HEK293T (cell line): ENCODE data around the gene KCTD8.

ENCODE experiments used
- CTCF ChIA-PET: fragments of 350-600 bp; formaldehyde crosslinking; extraction: SDS; loops from one replicate; lab custom pipeline; 2021; ENCODE audit warnings: antibody characterized with exemption, inconsistent platforms; lab: Yijun Ruan, JAX
- POLR2A ChIA-PET: fragments of 350-600 bp; formaldehyde crosslinking; extraction: SDS; loops from one replicate; lab custom pipeline; 2020; ENCODE audit warnings: antibody characterized with exemption, inconsistent platforms; lab: Yijun Ruan, JAX
- DNase-seq: peaks from one replicate; pipeline ENCODE4 v3.0.0; 2012; ENCODE audit warnings: mixed read lengths; ENCODE audit errors: extremely low spot score
- ARNT ChIP-seq: fragments of 450-650 bp; IDR thresholded peaks from 2 replicates; pipeline ENCODE4 v1.6.1; 2017; ENCODE audit warnings: mild to moderate bottlenecking
- BHLHE40 ChIP-seq: fragments of 450-650 bp; IDR thresholded peaks from 2 replicates; pipeline ENCODE4 v1.6.1; 2016; ENCODE audit warnings: mild to moderate bottlenecking, moderate library complexity, borderline replicate concordance
- CTBP1 ChIP-seq: fragments of 450-650 bp; IDR thresholded peaks from 2 replicates; pipeline ENCODE4 v1.6.1; 2016; ENCODE audit warnings: borderline replicate concordance
- ELF4 ChIP-seq: fragments of 450-650 bp; IDR thresholded peaks from 2 replicates; pipeline ENCODE4 v1.6.1; 2017; ENCODE audit warnings: antibody characterized with exemption
- FOXA1 ChIP-seq: fragments of 450-650 bp; IDR thresholded peaks from 2 replicates; pipeline ENCODE4 v1.6.1; 2016; ENCODE audit warnings: mild to moderate bottlenecking
- FOXK2 ChIP-seq: fragments of 450-650 bp; IDR thresholded peaks from 2 replicates; pipeline ENCODE4 v1.6.1; 2016; ENCODE audit warnings: mild to moderate bottlenecking
- FOXM1 ChIP-seq: fragments of 450-650 bp; IDR thresholded peaks from 2 replicates; pipeline ENCODE4 v1.6.1; 2017; ENCODE audit warnings: mild to moderate bottlenecking, borderline replicate concordance
- HDGF ChIP-seq: fragments of 450-650 bp; IDR thresholded peaks from 2 replicates; pipeline ENCODE4 v1.6.1; 2017; ENCODE audit warnings: antibody characterized with exemption, borderline replicate concordance
- L3MBTL2 ChIP-seq: fragments of 450-650 bp; conservative IDR thresholded peaks from 2 replicates; pipeline ENCODE4 v1.6.1; 2016; ENCODE audit warnings: mild to moderate bottlenecking
- LEF1 ChIP-seq: fragments of 450-650 bp; IDR thresholded peaks from 2 replicates; pipeline ENCODE4 v1.6.1; 2017; ENCODE audit warnings: mild to moderate bottlenecking, borderline replicate concordance
- NFRKB ChIP-seq: fragments of 450-650 bp; IDR thresholded peaks from 2 replicates; pipeline ENCODE4 v1.6.1; 2016; ENCODE audit warnings: mild to moderate bottlenecking, moderate library complexity
- SP1 ChIP-seq: fragments of 450-650 bp; IDR thresholded peaks from 2 replicates; pipeline ENCODE4 v1.6.1; 2017
- SUZ12 ChIP-seq: fragments of 450-650 bp; IDR thresholded peaks from 2 replicates; pipeline ENCODE4 v1.6.1; 2016; ENCODE audit warnings: mild to moderate bottlenecking
- TARDBP ChIP-seq: fragments of 450-650 bp; IDR thresholded peaks from 2 replicates; pipeline ENCODE4 v1.6.1; 2016
- ZNF384 ChIP-seq: fragments of 450-650 bp; IDR thresholded peaks from 2 replicates; pipeline ENCODE4 v1.6.1; 2016
- TF ChIP-seq, protein P1 (sequence below): fragments of 450-650 bp; IDR thresholded peaks from 2 replicates; pipeline ENCODE4 v1.6.1; 2016

The KCTD8 gene

DNA sequence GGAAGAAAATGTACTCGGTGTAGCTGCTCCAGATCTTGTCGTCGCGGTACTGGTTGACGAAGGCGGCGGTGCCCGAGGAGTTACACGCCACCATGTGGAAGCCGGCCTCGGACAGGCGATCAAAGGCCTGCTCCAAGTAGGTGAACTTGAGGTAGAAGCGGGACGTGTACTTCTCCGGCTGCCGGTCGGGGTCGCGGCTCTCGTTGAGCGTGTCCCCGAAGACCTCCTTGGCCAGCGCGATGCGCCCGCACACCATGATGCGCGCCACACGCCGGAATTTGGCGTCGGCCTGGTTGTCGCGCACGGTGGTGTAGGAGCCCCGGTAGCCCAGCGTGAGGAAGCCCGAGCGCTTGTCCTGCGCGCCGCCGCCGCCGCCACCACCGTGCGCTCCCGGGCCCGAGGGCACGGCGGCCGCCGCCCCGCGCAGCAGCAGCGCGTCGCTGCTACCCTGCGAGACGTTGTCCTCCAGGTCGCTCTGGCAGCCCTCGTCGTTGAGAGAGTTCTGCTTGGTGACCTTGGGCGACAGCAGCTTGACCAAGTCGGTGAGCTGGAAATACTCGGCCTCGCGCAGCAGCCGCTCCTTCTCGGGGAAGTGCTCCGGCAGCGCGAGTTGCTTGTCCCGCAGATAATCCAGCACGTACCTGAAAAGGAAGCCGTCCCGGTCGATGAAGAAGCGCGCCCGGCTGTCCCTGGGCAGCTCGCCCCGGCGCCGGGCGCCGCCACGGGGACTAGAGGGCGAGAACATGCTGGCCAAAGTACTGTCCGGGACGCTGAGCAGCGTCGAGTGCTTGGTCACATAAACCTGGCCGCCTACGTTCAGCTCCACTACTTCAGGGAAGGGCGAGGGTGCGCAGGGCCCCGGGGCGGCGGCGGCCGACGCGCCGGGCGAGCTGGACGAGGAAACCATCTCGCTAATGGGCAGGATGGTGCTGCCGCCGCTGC, 775 bp downstream of the KCTD8 start:
- DNase-seq = peak; percentile 8
- CTCF ChIA-PET = interaction anchor here (0.8 to 1.5 kb wide), 3 partner anchors 9 to 47 kb away, joined by 4 to 9 read pairs (median 5); no protein-coding TSS in a partner anchor
- peak; percentile 40; the same call in 1 of the 2 replicates for TF ChIP-seq L3MBTL2
- no peak for TF ChIP-seq CTBP1
- POLR2A ChIA-PET = interaction anchor here (1.1 to 1.7 kb wide), 4 partner anchors 8 to 230 kb away, joined by 4 to 7 read pairs (median 4); partner anchors contain the start of gene GUF1

DNA sequence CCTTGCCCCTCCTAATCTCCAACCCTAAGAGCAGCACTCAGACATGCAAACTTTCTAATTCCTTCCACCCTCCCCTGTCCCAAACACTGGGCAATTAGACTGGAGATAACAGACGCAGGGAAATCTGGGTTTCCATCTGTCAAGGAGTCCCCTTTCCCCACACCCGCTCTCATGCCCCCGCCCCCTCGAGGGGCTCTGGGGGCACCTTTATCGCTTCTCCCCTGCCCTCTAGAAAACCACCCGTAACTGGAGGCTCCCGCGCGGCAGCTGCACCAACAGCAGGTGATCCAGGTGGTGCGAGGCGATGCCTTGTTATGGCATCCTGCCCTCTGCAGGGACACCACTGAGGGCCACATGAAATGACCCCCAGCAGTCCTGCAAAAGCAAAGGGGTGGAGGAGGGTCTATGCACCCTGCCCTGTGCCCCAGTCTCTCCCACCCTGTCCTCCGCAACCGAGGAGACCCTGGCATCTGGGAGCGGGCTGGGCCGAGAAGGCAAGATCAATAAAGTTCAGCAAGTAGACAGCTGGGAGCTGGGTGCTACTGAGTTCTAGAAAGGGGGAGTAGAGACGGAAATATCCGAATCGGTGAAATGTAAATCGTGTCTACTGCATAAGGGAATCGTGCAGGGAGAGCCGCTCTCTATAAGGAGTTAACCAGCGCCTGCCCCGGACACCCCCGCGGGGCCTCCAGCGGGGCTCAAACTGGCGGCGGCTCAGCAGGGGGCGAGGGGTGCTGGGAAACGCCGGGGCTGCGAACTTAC, 1.6 kb downstream of the KCTD8 start:
- TF ChIP-seq FOXK2 (no peak), FOXM1 (no peak), SUZ12 (no peak), NFRKB (no peak)
- DNase-seq = peak; percentile 2
- ChIA-PET CTCF (interaction anchor here (1.5 kb wide), 1 partner anchor 9 kb away, joined by 4 read pairs; no protein-coding TSS in a partner anchor), POLR2A (no interaction called here)

DNA sequence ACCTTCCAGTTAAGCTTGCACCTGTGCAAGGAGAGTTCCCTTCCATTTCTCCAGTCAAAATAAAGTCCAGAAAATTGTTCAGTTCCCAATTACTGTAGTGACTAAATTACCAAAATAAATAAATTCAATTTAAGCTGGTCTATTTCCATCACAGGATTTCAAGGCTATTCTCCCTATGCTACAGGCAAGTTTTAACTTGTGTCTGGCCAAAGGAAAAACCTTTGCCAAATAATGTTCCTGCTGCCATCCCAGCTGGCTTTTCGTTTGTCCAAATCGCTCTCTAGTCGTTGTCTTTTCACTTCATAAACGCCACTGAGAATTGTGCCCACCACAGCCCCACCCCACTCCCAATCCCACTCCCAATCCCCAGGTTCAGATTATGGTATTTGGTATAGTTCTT, 2.4 kb downstream of the KCTD8 start:
- CTCF ChIA-PET = no interaction called here
- no peak for DNase-seq
- POLR2A ChIA-PET = no interaction called here
- no peak for TF ChIP-seq L3MBTL2
- TF ChIP-seq, protein P1, sequence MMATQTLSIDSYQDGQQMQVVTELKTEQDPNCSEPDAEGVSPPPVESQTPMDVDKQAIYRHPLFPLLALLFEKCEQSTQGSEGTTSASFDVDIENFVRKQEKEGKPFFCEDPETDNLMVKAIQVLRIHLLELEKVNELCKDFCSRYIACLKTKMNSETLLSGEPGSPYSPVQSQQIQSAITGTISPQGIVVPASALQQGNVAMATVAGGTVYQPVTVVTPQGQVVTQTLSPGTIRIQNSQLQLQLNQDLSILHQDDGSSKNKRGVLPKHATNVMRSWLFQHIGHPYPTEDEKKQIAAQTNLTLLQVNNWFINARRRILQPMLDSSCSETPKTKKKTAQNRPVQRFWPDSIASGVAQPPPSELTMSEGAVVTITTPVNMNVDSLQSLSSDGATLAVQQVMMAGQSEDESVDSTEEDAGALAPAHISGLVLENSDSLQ = no peak
- TF ChIP-seq CTBP1 = no peak

DNA sequence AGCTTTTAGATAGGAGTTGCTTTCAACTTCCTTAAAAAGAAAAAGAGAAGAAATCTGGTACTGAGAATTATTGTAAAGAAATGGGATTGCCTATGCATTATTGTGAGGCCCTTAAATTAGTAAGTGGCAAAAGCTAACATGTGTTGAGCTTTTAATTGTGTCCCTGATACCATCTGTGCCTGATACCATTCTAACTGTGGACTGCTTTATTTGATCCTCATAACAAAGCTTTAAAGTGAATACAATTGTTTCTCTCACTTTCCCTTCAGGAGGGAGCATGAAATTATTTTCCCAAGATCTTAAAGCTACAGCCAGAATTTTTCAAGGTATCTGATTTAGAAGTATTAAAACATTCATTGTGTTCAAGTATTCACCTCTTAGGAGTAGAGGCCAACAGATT, 9.9 kb downstream of the KCTD8 start:
- ChIA-PET CTCF (interaction anchor here (1.3 kb wide), 1 partner anchor 9 kb away, joined by 4 read pairs; the partner anchor contains the start of gene KCTD8), POLR2A (interaction anchor here (1.3 kb wide), 1 partner anchor 10 kb away, joined by 4 read pairs; the partner anchor contains the start of gene KCTD8)

DNA sequence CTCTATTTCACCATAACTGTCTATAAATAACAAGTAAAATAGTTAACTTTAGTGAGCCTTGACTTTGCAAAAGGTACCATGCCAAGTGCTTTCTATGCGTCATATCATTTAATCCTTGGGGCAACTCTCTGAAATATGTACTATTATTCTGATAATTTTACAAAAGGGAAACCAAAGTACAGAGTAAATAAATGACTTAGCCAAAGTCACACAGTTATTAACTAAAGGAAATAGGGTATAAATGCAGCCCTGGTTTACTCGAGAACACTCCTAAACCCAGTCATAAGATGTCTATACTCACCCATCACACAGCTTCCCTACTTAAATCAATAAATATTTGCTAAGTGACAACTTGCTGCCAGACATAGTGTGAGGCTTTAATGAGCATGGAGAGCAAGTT, 14.4 kb downstream of the KCTD8 start:
- TF ChIP-seq SP1 (no peak), ELF4 (no peak), SUZ12 (no peak), ARNT (no peak), HDGF (no peak), FOXM1 (no peak), BHLHE40 (no peak), NFRKB (no peak)
- ChIA-PET POLR2A (no interaction called here), CTCF (no interaction called here)
- no peak for DNase-seq

More for the DNA sequence above, 9.9 kb downstream of the KCTD8 start:
- TF ChIP-seq FOXM1 (no peak), HDGF (no peak), FOXK2 (no peak), LEF1 (no peak), SP1 (no peak), CTBP1 (no peak), FOXA1 (no peak), ELF4 (no peak), NFRKB (no peak), ZNF384 (no peak), L3MBTL2 (no peak), TARDBP (no peak), ARNT (no peak), BHLHE40 (no peak), SUZ12 (no peak)
- TF ChIP-seq, protein P1 = no peak
- DNase-seq = no peak

DNA sequence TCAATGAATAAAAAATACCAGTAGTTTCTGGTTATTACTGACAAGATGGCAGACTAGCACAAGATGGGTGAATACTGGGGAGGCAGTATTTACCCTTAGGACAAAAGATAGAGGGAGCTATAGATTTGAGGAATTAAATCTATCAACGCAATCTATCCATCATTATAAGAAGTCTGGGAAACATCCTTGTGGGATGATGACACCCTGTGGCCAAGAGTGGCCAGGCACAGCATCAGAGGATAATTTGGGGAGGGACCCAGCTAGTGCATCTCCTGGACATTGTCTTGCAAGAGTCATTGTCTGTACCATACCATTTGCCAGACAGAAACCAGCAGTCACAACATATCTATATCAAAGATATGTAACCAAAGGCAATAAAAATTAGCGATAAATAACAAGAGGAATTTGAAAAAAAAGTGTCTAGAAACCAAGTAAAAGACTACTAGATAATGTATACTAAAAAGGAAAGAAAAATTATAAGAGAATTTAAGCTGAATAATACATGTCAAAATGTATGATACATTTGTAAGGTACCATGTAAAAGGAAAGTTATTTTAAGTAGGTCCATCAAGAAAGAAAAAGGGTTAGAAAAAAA, 22.9 kb downstream of the KCTD8 start:
- DNase-seq = peak; percentile 7

More for the DNA sequence above, 22.9 kb downstream of the KCTD8 start:
- TF ChIP-seq L3MBTL2 (no peak), SP1 (no peak), FOXK2 (no peak), SUZ12 (no peak), ELF4 (no peak), FOXM1 (no peak), ZNF384 (no peak), BHLHE40 (no peak), FOXA1 (no peak), TARDBP (no peak), HDGF (no peak), LEF1 (no peak), NFRKB (no peak), CTBP1 (no peak), ARNT (no peak)
- TF ChIP-seq, protein P1 = no peak
- ChIA-PET CTCF (interaction anchor here (0.6 to 1.0 kb wide), 2 partner anchors 338 to 646 kb away, joined by 3 to 4 read pairs; no protein-coding TSS in a partner anchor), POLR2A (no interaction called here)
